Cortex of kidney (tissue), 1 donor: ENCODE measurements around the gene KCTD13.
"Not testable (repeated sequence)": the region's sequence is repeated elsewhere in the genome, so short reads cannot be mapped to it uniquely, and the experiment has no call there.

Source experiments
- DNase-seq: peaks from one replicate; lab custom pipeline; 2025; lab: John Stamatoyannopoulos, UW

Gene KCTD13

GRCh38 chr16:29877266-29877961 is 48.6 kb downstream of the KCTD13 start:
- no peak for DNase-seq

GRCh38 chr16:29876594-29877249 is 49.3 kb downstream of the KCTD13 start:
- no peak for DNase-seq

GRCh38 chr16:29876217-29876593 is 49.8 kb downstream of the KCTD13 start:
- no peak for DNase-seq

GRCh38 chr16:29875206-29875605 is 50.8 kb downstream of the KCTD13 start:
- DNase-seq, result no peak

GRCh38 chr16:29873319-29873718 is 52.7 kb downstream of the KCTD13 start:
- no peak for DNase-seq

GRCh38 chr16:29871822-29872546 is 54.0 kb downstream of the KCTD13 start:
- DNase-seq, result no peak

GRCh38 chr16:29869067-29869466 is 57.0 kb downstream of the KCTD13 start:
- not testable (repeated sequence) for DNase-seq

GRCh38 chr16:29868396-29869009 is 57.5 kb downstream of the KCTD13 start:
- DNase-seq, result no peak

- no peak for DNase-seq
These were observed 61.8 kb downstream of the KCTD13 start for GRCh38 chr16:29864205-29864604.

- no peak for DNase-seq
These were observed 62.4 kb downstream of the KCTD13 start for GRCh38 chr16:29863669-29863984.

GRCh38 chr16:29862884-29863668 is 63.0 kb downstream of the KCTD13 start, which contains the start of gene CDIPT:
CDIPT (minus strand) TSS chr16:29863226; CDS start chr16:29862857, 369 bp downstream.
- peak; percentile 64 for DNase-seq

GRCh38 chr16:29862383-29862883 is 63.6 kb downstream of the KCTD13 start:
- DNase-seq, result no peak

- DNase-seq, result no peak
These were observed 65.8 kb downstream of the KCTD13 start for GRCh38 chr16:29860218-29860617.

- no peak for DNase-seq
These were observed 67.1 kb downstream of the KCTD13 start for GRCh38 chr16:29858974-29859373.

- DNase-seq, result no peak
These were observed 67.7 kb downstream of the KCTD13 start for GRCh38 chr16:29858149-29858849.

GRCh38 chr16:29857133-29857760 is 68.8 kb downstream of the KCTD13 start:
- no peak for DNase-seq
